HG03135 (cell line): Measurements from ENCODE around the gene PTPRN2.

Source experiments
- ATAC-seq: cut with Tn5 transposase; IDR thresholded peaks from one replicate; pipeline ENCODE4 v1.9.1; 2021; ENCODE audit warnings: mild to moderate bottlenecking, moderate library complexity; ENCODE audit not compliant: unreplicated experiment

PTPRN2 gene

DNA sequence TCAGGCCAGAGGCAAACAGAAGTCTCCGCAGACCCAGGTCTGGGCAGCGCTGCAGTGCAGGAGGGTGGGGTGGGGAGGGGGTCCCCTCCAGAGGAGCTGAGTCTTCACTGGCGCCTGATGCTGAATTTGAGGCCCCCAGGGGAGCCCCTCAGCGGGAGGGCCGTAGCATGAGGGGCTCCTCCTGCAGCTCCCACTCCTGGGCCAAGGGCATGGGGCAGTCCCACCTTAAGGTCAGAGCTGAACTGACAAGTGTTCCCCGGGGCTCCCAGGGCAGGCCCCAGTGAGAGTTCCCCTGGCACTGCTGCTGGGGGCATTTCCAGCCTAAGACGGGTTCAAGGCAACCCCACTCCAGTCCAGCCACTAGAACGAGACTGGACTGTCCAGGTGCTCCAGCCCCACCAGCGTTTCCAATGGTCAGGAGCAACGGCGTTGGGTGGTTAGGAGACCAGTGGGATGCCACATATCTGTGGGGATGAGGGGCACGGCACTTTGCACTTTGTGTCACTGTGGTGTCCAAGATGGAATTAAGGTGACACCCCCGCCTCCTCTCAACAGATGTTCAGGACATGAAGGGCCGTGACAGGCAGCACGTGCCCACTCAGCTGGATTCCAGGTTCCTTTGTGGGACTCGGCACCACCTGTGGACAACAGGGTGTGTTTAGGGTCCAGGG lies 139.1 kb downstream of the PTPRN2 start:
- no peak for ATAC-seq

DNA sequence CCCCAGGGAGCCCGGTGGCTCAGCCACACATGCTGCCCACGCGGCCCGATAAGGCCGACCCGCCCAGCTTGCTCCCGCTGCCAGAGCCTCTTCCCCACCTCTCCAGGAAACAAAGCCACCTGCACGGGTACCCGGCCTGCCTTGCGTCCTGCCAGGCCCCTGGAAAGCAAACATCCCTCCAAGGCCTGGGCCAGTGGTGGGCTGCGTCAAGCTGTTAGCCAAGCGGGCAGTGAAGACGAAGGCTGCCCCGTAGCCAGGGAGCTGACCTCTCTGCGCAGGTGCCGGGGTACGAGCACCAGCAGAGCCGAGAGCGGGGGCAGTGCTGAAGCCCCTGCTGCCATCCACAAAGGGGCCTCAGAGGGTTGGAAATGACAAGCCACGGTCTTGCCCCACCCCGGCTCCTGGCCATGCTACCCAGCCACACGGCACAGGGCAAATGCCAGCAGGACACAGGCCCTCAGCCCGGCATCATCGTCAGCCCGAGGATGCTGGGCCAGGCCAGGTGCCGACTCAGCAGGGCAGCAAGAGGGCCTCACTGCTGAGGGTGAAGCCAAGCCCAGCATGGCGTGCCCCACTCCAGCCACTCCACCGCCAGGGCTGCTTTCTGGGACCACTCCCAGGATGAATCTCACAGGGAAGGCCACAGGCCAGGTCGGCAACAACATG lies 140.0 kb downstream of the PTPRN2 start:
- ATAC-seq: no peak

- ATAC-seq: no peak
Measured at GRCh38 chr7:158447151-158447505, 140.5 kb downstream of the PTPRN2 start.

GRCh38 chr7:158446706-158447105 lies 140.9 kb downstream of the PTPRN2 start:
- no peak for ATAC-seq

GRCh38 chr7:158446281-158446680 lies 141.3 kb downstream of the PTPRN2 start:
- ATAC-seq: no peak

- ATAC-seq: no peak
Measured at GRCh38 chr7:158445421-158446175, 142.0 kb downstream of the PTPRN2 start.

GRCh38 chr7:158444501-158445420 lies 142.9 kb downstream of the PTPRN2 start:
- no peak for ATAC-seq

DNA sequence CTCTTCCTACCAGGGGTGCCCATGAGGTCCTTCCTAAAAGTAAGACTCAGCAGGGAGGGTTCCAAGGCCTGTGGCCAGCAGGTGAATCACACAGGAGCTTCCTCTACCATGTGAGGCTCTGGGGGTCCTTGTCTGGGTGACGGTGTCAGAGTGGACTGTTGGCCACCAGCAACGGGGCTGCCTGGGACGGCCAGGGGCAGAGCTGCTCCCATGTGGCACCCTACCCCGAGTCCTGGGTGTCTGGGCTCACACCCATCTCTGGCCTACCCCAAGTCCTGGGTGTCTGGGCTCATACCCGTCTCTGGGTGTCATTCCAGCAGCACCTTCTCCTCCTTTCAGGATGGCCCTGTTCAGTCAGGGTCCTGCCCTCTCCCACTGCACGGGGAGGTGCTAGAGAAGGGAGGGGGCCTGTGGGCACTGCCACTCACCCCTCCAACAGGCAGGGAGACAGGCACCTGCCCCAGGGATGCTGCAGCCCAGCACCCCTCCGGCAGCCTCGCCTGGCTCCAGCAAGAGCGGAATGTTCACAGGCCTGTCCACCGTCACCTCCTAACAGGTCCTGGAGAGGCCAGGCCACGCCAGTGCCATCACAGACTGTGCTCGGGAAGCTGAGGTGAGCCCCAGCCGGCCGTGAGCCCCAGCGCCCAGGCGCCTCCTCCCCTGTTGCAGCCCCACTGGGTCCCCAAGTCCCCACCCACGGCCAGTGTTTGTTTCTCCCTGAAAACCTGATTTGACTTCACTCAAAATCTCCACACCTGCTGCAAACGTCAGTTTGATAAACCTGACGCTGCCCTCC lies 143.7 kb downstream of the PTPRN2 start:
- ATAC-seq: no peak

GRCh38 chr7:158443014-158443687 lies 144.5 kb downstream of the PTPRN2 start:
- ATAC-seq: no peak

DNA sequence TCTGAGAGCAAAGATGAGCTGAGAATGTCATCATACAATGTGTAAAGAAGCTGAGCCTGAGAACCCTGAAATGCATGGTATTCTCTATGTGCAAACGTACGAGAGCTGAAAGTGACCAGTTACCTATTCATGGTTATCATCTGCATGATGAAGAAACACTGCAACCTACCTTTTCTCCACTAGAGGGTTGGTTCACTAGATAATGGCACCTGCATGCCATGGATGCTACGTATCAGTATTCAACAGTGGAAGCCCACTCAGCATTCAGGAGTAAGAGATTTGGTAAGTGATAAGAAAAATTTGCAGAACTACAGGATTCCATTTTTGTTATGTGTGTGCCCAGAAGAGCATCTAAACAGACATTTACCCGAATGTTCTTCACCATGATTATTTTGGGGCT lies 145.4 kb downstream of the PTPRN2 start:
- ATAC-seq: no peak

GRCh38 chr7:158439035-158439434 lies 148.6 kb downstream of the PTPRN2 start:
- no peak for ATAC-seq

GRCh38 chr7:158432369-158433341 lies 155.0 kb downstream of the PTPRN2 start:
- no peak for ATAC-seq

GRCh38 chr7:158431941-158432347 lies 155.7 kb downstream of the PTPRN2 start:
- no peak for ATAC-seq

GRCh38 chr7:158431055-158431940 lies 156.3 kb downstream of the PTPRN2 start:
- no peak for ATAC-seq

- ATAC-seq: no peak
Measured at GRCh38 chr7:158430308-158431034, 157.2 kb downstream of the PTPRN2 start.

GRCh38 chr7:158428837-158429753 lies 158.5 kb downstream of the PTPRN2 start:
- no peak for ATAC-seq
